Stimulated activated CD4-positive, alpha-beta T cell treated with anti-CD3 and anti-CD28 coated beads, Interleukin-4, amount 100 ng/mL, for 24 hours (primary cell): ENCODE data around the gene SHOX.

ENCODE experiments used
- DNase-seq: peaks from one replicate; pipeline ENCODE4 v3.0.0-alpha.2; 2020

The SHOX gene

DNA sequence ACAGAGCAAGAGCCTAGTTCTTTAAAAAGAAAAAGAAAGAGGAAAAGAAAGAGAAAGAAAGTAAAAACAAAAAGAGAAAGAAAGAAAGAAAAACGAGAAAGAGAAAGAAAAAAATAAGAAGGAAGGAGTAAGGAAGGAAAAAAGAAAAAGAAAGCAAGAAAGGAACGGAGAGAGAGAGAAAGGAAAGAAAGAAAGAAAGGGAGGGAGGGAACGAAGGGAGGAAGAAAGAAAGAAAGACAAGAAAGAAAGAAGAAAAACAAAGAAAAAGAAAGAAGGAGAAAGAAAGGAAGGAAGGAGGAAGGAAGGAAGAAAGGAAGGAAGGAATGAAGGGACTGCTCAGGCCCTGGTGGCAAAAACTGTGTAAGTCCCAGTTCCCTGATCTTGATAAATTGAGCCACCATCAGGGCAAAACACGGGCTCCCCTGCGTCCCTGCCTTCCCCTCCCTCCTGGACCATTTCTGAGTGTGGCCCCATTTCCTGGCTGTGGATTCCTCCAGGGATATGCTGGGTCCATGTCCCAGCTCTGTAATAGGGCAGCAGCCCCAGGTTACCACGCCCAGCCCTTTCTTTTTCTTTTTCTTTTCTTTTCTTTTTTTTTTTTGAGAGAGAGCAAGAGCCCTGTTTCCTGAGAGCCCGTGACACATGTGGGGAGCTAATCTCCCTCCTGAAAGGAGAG lies 44.8 kb downstream of the SHOX start:
- no peak for DNase-seq

DNA sequence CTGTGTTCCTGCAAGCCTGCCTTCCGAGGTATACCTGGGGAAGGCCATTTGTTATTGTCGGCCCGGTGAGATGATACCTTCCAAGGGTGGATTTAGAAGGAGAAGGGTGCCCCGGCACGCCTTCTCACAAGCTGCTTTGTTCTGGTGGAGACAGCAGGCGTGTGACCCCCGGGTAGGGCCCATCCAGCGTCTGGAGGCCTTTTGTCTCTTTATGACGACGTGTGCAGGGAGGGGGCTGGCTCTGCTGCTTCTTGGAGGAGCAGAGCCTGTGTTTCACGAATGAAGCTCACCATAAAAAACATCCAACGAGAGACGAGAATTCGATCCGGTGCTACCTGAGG lies 45.3 kb downstream of the SHOX start:
- DNase-seq: no peak

DNA sequence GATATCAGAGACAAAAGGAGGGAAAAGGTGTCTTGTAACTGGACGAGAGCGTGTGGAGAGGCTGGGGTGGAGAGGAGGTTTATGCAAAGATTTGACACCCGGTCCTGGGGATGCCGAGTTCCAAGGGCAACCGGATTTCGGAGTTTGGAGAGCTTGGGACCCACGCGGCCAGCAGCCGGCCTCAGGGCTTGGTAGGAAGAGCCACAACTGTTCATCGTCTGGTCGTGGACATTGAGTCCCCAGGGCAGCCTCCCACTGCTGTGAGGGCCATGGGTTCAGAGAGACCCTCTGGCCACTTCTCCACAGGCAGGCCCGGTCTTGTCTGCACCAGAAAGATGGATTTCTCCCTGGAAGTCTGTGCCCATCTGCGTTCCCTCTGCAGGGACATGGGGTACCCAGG lies 46.8 kb downstream of the SHOX start:
- DNase-seq: no peak

DNA sequence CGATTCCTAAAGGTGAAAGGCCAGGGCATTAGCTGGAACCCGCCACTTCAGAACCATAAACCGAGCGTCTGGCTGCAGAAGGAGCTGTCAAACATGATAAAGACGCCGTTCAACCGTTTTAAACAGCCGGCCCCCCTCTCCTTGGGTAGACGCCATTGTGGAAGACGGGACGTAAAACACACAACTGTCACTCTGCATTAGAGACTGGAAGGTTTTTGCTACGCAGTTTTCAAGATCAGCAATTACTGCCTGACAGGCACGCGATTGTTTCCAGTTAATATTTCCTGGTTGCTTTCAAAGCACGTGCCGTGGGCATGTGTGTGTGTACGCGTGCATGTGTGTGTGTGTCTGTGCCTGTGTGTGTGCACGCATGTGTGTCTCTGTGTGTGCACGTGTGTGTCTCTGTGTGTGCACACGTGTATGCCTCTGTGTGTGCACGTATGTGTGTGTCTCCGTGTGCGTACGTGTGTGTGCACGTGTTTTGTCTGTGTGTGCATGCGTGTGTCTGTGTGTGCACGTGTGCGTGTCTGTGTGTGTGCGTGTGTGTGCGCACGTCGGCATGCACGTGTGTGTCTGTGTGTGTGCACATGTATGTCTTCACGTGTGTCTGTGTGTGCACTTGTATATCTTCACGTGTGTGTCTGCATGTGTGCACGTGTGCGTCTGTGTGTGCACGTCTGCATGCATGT lies 48.8 kb downstream of the SHOX start:
- no peak for DNase-seq

DNA sequence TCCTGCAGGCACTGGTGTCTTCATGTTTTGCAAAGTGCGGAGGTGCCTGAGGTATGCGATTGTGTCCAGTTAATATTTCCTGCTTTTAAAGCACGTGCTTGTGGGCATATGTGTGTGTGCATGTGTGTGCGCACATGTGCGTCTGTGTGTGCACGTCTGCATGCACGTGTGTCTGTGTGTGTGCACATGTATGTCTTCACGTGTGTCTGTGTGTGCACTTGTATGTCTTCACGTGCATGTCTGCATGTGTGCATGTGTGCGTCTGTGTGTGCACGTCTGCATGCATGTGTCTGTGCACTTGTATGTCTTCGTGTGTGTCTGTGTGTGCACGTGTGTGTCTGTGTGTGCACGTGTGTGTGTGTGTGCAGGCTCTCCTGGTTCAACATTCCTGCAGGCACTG lies 49.5 kb downstream of the SHOX start:
- DNase-seq: no peak

DNA sequence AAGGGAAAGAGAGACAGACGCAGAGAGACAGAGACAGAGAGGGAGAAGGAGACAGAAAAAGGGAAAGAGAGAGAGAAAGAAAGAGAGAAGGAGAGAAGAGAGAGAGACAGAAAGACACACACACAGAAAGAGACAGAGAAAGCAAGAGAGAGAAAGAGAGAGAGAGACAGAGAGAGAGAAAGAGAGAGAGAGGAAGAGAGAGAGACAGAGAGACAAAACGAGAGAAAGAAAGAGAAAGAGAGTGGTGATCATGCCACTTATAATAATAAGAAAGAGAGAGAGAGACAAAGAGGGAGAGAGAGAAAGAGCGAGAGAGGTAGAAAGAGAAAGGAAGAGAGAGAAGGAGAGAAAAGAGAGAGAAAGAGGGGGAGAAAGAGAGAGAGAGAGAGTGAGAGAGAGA lies 51.4 kb downstream of the SHOX start:
- no peak for DNase-seq

DNA sequence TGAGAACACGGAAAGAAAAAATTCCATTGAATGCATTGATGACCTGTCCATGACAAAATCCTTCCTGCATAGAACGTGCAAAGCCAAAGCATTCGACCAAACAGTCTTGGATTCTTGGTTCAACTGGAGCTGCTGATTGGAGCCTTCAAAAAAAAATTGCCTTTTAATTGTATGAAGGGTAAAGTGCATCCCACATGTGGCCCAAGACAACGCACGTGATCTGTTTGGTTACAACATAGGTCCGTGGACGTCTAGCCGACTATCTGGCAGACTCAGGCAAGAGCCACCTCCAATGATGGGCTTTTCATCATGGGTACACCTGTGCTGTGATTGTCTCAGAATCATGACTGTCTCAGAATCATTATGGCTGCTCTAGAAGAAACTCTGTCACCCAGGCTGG lies 52.3 kb downstream of the SHOX start:
- no peak for DNase-seq

DNA sequence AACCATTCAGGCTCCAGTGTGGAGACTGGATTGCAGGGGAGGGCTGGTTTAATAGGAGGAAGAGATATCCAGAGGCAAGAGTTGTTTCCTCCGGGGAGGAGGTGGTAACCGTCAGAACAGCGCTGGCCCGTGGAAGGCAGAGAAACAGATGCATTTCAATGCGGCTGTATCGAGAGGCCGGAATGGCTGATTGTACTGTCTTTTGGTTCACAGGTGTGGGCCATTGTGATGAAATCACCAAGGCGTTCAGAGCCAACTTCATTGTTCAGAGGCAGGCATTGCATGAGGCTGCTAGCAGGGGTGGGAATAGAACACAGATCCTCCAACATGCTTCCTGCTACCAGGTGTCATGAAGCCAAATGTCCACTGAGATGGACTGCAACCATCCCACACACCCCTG lies 53.0 kb downstream of the SHOX start:
- DNase-seq: no peak

DNA sequence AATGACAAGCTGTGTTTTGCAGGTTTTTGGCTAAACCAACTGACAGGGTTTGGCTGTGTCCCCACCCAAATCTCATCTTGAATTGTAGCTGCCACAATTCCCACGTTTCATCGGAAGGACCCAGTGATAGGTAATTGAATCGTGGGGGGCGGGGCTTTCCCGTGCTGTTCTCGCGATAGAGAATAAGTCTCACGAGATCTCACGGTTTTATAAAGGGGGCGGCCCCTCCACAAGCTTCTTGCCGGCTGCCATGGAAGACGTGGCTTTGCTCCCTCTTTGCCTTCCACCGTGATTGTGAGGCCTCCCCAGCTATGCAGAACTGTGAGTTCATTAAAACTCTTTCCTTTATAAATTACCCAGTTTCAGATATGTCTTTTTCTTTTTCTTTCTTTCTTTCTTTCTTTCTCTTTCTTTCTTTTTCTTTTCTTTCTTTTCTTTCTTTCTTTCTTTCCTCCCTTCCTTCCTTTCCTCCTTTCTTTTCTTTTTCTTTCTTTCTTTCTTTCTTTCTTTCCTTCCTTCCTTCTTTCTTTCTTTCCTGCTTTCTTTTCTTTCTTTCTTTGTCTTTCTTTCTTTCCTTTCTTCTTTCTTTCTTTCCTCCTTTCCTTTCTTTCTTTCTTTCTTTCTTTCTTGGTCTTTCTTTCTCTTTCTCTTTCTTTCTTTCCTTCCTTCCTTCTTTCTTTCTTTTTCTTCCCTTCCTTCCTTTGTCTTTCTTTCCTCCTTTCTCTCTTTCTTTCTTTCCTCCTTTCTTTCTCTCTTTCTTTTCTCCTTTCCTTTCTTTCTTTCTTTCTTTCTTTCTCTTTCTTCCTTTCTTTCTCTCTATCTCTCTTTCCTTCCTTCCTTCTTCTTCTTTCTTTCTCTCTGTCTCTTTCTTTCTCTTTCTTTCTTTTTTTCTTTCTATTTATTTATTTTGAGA lies 54.8 kb downstream of the SHOX start:
- DNase-seq: no peak

DNA sequence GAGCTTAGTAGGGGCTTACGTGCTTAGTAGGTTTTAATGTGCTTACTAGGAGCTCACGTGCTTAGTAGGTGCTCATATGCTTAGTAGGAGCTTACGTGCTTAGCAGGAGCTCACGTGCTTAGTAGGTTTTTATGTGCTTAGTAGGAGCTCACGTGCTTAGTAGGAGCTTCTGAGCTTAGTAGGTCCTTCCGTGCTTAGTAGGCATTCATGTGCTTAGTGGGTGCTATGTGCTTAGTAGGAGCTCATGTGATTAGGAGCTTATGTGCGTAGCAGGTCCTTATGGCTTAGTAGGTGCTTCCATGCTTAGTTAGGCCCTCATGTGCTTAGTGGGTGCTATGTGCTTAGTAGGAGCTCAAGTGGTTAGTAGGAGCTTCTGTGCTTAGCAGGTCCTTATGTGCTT lies 59.4 kb downstream of the SHOX start:
- no peak for DNase-seq

DNA sequence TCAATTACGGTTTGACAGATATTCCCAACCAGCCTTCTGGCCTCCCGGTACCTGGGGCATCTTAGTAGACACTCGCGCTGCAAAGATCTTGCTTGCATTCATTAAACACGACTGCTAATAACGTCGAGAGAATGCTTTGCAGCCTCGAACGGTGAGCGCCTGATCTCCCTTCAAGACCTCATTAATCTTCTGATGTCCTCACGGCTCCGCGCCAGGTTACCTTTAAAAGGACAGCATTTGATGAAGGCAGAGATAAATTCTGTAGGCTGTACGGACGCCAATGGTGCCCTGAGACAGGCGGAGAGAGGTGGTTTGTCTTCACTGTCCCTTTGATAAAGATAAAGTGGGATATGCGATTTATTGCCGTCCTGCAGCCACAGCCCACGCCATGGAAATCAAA lies 64.2 kb downstream of the SHOX start:
- DNase-seq: no peak

DNA sequence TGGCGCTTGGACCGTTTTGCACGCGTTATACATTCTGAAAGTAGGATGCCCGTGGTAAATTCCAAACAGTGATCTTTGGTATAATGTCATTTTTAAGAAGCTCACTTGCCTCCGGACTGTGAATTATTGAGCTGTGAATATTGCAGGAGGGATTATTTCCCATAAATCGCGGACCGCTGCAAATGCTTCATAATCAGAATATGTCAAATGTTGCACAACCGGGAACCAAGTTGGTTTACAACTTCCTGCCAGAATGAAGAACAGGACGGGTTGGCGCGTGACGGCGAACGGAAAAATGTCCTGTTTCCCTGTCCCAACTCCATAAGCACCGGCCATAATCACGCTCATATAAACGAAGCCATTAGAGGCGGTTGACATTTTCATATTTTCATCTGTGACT lies 67.6 kb downstream of the SHOX start:
- DNase-seq: no peak

DNA sequence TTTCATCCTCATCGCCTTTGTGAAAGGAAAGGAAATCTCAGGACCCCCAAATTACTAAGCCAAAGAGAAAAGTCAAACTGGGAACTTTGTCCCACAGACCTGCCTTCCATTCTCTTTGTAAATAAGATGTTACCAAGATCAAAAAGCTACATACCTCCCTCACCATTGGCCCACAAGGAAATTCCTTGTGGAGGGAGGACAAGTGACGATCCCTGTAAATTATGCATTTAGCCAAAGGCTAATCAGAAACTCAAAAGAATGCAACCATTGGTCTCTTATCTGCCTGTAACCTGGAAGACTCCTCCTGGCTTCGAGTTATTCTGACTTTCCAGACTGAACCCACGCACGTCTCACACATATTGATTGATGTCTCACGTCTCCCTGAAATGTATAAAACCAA lies 70.3 kb downstream of the SHOX start:
- no peak for DNase-seq

DNA sequence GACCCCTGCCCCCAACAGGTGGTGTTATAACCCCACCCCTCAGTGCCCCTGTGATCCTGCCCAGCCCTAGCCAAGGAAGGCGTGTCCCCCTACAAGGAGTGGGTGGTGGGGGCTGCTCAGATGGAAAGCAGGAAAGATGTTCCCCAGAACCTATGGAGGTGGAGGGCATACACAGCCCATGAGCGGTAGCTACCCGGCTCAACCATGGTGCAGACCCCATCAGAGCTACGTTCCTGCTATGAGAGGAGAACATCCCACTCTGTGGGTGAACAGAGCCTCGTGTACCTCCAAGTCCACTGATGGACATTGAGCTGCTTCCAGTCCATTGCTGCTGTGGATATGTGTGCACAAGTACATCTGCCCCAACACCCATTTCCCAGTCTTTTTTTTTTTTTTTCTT lies 71.1 kb downstream of the SHOX start:
- DNase-seq: no peak

DNA sequence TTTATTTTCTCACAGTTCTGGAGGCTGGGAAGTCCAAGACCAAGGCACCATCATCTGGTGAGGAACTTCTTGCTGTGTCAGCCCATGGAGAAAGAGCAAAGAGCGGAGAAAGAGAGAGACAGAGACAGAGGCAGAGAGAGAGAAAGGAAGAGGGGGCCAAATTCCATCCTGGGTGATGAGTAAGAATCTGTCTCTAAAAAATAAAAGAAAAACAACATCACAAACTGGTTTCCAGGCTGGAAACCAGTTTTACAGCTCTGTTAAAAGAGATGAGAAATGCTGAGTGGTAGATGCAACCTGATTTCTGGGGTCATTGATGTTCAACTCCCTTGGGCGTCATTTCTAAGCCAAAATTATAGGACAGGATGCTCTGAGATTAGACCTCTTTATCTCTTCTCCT lies 72.9 kb downstream of the SHOX start:
- DNase-seq: no peak

DNA sequence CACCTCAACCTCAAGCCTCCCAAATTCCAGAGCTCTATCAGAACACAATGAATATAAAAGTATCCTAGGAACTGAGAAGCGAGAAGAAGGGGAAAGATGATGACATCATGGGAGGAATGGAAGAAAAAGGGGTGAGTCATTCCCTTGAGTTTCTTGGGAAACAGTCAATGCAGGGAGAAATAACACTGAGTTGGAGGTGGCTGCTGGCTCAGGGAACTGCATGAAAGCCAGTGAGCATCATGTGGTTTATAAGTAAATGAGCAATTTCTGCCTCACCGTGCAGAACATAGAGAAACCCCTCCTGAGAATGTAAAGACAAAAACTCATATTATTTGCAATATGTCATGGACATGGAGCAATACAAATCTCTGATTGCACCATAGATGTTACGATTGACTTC lies 73.3 kb downstream of the SHOX start:
- no peak for DNase-seq
